ENCODE data around the gene SLC50A1.

The SLC50A1 gene

DNA sequence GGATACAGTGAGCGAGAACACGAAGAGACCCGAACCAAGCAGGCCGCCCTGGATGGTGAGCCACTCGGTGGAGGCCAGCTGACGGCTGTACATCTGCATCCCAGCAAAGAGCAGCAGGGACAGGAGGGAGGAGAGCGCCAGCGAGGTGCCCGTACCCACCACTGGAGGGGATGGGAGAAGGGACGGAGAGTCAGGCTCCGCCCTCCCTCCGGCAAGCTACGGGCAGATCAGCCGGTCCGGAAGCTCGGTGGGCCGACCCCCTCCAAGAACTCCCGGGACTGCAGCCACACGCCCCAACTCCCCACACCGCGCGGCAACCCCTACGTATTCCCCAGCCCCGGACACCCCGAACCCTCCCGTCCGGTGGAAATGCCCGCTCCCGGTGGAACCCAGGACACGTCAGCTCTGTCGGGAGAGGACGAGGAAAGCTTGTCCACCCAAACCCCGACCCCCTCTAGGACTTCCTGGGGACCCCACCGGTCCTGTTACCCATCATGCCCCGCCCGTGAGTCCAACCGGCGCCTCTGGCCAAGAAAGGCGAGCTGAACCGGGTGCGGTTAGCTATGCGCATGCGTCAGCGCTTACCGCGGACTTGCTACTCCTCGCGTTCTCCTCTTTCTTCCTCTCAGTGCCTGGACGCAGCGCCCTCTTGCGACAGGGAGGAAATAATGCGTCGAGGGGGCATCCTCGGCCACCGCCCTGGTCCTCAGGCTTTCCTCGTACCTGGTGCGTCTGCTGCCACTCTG lies 37.3 kb downstream of the SLC50A1 start, which contains the start of gene KRTCAP2:
KRTCAP2 (minus strand) TSS at position 573 of the 746 bp plus-strand sequence; CDS start at position 493, 80 bp downstream.
- DNase-seq, result peak; percentile 92 to 93

- peak; percentile 70 for DNase-seq
Observed at GRCh38 chr1:155173478-155174323, 38.0 kb downstream of the SLC50A1 start, which contains the start of gene TRIM46. TSS of gene TRIM46 (plus strand) at chr1:155173849. CDS start at chr1:155173967, 118 bp downstream.

GRCh38 chr1:155174324-155175280 lies 39.0 kb downstream of the SLC50A1 start:
- DNase-seq, result peak in 1 of 2 donors; percentile 45

DNA sequence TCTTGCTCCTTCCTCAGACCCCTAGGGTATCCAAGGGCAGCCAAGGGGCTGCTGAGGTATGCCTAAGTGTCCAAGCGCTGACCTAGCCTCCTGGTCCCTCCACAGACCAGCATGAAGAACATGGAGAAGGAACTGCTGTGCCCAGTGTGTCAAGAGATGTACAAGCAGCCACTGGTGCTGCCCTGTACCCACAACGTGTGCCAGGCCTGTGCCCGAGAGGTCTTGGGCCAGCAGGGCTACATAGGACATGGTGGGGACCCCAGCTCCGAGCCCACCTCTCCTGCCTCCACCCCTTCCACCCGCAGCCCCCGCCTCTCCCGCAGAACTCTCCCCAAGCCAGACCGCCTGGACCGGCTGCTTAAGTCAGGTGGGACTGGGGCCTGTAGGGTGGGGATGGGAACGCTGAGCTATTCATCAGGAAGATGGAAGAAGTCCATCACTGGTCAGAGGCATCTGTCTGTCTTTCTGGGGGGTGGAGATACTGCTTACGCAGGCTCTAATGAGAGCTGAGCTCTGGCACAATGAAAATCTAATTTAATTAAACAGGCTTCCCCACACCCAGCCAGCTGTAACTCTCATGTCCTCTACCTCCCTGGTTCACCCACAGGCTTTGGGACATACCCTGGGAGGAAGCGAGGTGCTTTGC lies 39.8 kb downstream of the SLC50A1 start:
- DNase-seq, result no peak

GRCh38 chr1:155175927-155176371 lies 40.3 kb downstream of the SLC50A1 start:
- no peak for DNase-seq

GRCh38 chr1:155176544-155177071 lies 41.0 kb downstream of the SLC50A1 start:
- DNase-seq, result peak; percentile 89 to 90

DNA sequence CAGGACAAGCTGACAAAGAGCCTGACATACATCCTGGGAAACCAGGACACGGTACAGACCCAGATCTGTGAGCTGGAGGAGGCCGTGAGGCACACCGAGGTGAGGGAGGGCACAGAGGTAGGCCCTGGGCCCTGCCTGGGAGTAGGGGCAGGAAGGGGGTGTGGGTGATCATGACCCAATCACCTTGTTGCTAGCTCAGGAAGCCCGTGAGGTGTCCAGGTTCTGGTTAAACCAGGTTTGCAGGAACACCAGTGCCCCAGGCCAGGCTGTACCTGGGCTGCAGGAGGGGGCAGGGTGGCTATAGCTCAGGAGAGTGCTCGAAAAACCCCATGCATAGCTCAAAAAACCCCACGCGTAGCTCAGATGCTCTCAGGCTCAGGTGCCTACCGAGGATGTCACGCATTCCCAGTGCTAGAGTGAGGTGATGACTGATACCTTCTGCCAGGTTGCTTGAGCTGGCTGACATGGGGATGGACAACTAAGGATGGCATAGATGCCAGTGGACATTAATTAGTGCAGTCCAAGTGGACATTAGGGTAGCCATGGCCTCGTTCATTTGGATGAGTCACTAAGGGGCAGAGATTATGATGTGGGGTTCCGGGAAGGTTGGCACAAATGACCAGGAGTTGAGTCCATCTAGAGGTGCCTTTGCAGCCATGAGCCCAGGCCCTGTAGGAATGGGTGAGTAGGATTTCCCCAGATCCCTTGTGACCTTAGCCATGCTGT lies 41.7 kb downstream of the SLC50A1 start:
- no peak for DNase-seq

GRCh38 chr1:155177918-155178281 lies 42.2 kb downstream of the SLC50A1 start:
- DNase-seq, result no peak

DNA sequence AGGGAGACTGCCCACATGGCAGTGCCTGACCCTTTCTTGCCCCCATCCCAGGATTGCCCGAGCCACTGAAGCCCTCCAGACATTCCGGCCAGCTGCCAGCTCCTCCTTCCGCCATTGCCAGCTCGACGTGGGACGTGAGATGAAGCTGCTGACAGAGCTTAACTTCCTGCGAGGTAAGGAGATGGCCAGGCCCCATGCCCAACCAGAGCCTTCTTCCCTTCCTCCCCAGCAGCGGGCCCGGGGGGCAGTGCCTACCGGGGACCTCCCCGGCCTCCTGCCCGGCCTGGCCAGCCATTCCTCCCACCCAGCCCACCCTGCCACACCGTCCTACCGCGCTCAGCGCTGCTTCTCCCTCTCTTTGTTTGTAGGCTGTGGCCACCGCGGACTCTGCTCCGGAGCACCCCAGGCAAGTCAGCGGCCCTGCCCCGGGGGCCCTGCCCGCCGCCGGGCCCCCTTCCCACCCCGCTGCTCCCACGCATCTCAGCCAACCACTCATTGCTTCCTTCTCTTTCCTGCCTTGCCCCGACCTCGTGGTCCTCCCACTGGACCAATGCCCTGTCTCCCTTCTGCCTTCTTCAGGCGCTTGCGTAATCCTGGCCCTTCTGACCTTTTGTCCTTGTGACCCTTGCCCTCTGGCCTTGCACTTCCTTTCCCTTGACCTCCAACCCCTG lies 42.9 kb downstream of the SLC50A1 start:
- no peak for DNase-seq

GRCh38 chr1:155179112-155180031 lies 43.7 kb downstream of the SLC50A1 start:
- no peak for DNase-seq

- DNase-seq, result no peak
Observed at GRCh38 chr1:155181371-155182051, 45.9 kb downstream of the SLC50A1 start.

GRCh38 chr1:155182052-155182550 lies 46.4 kb downstream of the SLC50A1 start:
- DNase-seq, result no peak

DNA sequence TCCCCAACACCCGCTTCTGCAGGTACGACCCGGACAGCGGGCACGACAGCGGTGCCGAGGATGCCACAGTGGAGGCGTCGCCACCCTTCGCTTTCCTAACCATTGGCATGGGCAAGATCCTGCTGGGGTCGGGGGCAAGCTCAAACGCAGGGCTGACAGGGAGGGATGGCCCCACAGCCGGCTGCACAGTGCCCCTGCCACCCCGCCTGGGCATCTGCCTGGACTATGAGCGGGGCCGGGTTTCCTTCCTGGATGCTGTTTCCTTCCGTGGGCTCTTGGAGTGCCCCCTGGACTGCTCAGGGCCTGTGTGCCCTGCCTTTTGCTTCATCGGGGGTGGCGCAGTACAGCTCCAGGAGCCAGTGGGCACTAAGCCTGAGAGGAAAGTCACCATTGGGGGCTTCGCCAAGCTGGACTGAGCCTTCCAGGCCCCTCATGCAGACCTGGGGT lies 48.1 kb downstream of the SLC50A1 start:
- DNase-seq, result no peak

DNA sequence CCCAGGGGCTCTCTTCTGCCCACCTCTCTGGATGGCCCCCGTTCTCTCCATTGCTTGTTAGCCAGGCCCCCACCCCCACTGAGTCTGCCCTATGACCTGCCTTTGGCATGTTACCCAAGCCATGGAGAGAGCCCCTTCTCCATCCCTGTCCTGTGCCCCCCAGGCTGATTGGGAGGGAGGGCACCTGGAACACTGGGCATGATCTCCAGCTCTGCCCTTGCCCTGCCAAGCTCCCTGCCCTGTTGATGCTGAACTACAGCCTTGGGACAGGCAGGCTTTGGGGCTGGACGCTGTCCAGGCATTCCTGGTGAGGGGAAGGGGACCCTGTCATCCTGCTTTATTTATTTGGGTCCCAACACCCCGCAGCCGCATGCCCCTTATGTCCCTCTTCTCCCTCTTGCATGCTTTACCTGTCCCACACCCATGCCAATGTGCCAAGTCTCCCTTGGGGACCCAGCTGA lies 48.7 kb downstream of the SLC50A1 start:
- no peak for DNase-seq

DNA sequence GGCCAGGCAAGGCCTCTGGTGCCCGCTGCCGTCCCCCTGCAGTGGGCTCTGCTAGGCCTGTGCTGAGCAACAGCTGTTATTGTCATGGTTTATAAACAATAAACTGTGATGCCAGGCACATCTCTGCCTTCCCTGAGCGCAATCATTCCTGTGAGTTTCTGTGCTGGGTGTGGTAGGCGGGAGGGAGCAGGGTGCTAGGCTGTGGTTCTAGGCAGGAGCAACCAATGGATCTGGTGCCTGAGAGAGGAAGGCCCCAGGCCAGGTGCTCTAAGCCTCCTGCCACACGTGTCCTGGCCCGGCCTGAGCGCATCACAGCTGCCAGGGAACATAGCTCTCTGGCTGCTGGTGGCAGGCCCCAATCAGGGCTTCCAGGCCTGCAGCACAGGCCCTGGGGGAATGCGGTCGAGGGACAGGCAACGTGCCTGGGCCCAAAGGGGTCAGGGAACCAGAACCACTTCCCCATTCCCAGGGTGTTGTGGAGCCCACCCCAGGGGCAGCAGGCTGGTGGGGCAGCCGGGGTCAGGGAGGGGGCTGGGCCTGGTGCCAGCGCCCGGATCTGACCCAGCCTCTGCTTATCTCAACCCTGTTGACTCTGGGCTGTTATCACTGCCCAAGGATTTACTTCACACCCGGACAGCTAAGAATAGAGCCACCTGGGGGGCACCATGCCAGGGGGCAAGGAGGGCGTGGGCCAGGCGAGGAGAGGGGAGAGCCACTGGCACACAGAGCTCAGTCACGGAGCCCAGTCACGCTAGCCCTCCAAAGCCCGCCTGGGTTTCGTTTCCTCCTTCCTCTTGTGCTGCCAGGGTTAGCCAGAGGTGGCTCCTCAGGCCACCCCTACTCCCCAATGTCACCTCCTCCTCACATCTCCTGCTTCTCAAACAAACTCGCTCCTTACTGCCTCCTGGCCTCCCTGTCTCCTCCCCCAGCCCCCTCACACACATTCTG lies 49.5 kb downstream of the SLC50A1 start:
- DNase-seq, result no peak

DNA sequence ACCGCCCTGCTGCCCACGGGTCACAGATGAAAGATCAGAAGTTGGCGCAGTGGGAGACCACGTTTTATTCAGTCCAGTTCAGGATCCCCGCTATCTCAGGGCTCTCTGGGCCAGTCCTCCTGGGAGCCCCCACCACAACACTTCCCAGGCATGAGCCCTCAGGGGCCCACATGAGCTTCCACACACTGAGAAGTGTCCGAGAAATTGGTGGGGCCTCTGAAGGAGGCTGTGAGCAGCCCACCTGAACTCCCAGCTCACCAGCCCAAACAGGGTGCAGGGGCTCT lies 50.1 kb downstream of the SLC50A1 start:
- DNase-seq, result no peak

GRCh38 chr1:155186067-155186793 lies 50.6 kb downstream of the SLC50A1 start:
- DNase-seq, result no peak
